ENCODE measurements around the gene TSACC. TPM values are rescaled to one million over a fixed set of nuclear protein-coding genes. Genes with fewer than 3 reads are reported as not detected.
A peak's percentile ranks its signal among the peaks of the same experiment; 100 is the strongest.

Gene TSACC
- total and polyA plus RNA-seq, 9 of the 15 experiments (the other 6 are each of a cell fraction or from before 2014, with no cell fraction given), result 0.45 to 7.4 (median 2.6) TPM

DNA sequence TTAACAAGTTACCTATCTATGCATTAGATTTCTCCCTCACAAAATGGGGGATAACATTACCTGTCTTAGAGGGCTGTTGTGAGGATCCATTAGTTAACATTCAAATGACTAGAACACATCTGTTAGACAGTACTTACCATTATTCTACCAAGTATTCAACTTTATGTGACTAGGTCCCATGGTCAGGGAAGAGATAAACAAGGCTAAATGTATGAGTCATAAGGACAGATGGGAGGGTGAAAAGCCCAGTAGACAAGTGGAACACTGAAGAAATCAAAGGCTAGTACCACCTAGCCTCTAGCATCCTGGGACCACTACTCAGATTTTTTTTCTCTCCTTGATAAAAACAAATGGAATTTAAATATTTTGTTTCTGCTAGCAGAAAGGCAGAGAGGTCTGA lies 30.2 kb upstream of the TSACC start (continued):
- TF ChIP-seq, protein P1, sequence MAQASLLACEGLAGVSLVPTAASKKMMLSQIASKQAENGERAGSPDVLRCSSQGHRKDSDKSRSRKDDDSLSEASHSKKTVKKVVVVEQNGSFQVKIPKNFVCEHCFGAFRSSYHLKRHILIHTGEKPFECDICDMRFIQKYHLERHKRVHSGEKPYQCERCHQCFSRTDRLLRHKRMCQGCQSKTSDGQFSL (CRISPR knock-in tag; IDR thresholded peaks at IDR 0.05), result no peak
- TF ChIP-seq, protein P1 (tag; IDR thresholded peaks at IDR 0.05), result no peak

DNA sequence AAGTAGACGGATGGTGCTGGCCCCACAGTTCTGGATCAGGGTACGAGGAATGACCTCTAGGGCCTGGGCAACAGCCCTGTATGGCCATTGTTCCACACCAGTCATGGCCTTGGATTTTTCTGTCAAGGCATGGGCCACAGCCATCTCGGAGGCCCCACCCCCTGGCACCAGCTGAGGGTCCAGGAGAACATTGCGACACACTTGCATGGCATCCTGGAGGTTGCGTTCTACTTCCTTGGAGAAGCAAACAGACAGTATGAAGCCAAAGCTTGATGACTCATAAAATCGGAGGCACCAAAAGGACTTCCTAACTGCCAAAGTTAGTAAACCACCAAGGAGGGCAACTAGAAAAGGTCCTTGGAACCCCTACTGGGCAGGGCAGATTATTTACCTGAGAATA lies 27.4 kb upstream of the TSACC start:
- Histone ChIP-seq H3K4me2 (ENCODE audit: insufficient read depth, low read length) (no peak overlapping the region), H2AFZ (ENCODE audit: low read depth, low read length) (no peak overlapping the region), H4K20me1 (replicated peaks; ENCODE audit: control insufficient read depth, insufficient read depth, low read length) (0 out of 2 replicates have a peak, but pooled peaks cover 5% of the 10 kb centered on the region), H3K4me1 (replicated peaks in 1 of 2; ENCODE audit: control insufficient read depth in 2 of 2, insufficient read depth in 2 of 2, low read length in 2 of 2) (no peaks in the 10 kb centered on the region), H3K4me3 (no peak overlapping the region), H3K9me1 (ENCODE audit: control insufficient read depth, insufficient read depth, low read length) (no peaks in the 10 kb centered on the region), H3K79me2 (ENCODE audit: control insufficient read depth, insufficient read depth, low read length) (no peaks in the 10 kb centered on the region), H3K36me3 (ENCODE audit: control insufficient read depth, insufficient read depth, low read length) (peaks cover 88% of the 10 kb centered on the region), H3K27ac (ENCODE audit: extremely low read depth, low read depth, low read length) (no peak overlapping the region), H3K27me3 (ENCODE audit: control insufficient read depth in 2 of 2, insufficient read depth in 2 of 2, low read length in 2 of 2) (no peaks in the 10 kb centered on the region), H3K9me3 (replicated peaks; ENCODE audit: control insufficient read depth, insufficient read depth, low read depth, low read length) (no peaks in the 10 kb centered on the region), H3K9ac (ENCODE audit: insufficient read depth in 1 of 2, low read depth in 2 of 2, low read length in 2 of 2) (no peak overlapping the region)
- POLR2A ChIA-PET, result interaction anchor here (0.6 kb wide), 1 partner anchor 165 kb away, joined by 3 read pairs; no protein-coding TSS in a partner anchor
- no peak for FAIRE-seq
- WGBS (ENCODE audit: insufficient coverage, low coverage, missing lambda C conversion rate), result 100% methylated on average over 5 of the region's 6 CpGs
- no peak for DNase-seq (ENCODE audit: extremely low read depth in 1 of 4, low spot score in 3 of 4)
- CTCF ChIA-PET (ENCODE audit: low intra/inter-chr PET ratio), result no interaction called here
- TF ChIP-seq CEBPB (tag; IDR thresholded peaks at IDR 0.05), result peak; percentile 51
- peak; percentile 44 for TF ChIP-seq CEBPG (CRISPR knock-in tag; IDR thresholded peaks at IDR 0.05)
- TF ChIP-seq CEBPG (tag; conservative IDR thresholded peaks at IDR 0.05 in 1 of 2, IDR thresholded peaks at IDR 0.05 in 1 of 2), result peak in 1 of 2 experiments; percentile 58; a peak in 2 of 4 replicates
- TF ChIP-seq KAT2B (IDR thresholded peaks at IDR 0.05; ENCODE audit: low read depth, low read length), result no peak
- no peak for ATAC-seq
- in situ Hi-C loops (cut with MboI), result no loop called here
- intact Hi-C loops (cut with micrococcal nuclease), result no loop called here
- BruUV-seq (replicated peaks), result no TSS peak

Measured in K562 (cell line).